ENCODE data around the gene RHOA. TPM values are rescaled to one million over a fixed set of nuclear protein-coding genes. Genes with fewer than 3 reads are reported as not detected.
"Not testable (repeated sequence)": the region's sequence is repeated elsewhere in the genome, so short reads cannot be mapped to it uniquely, and the experiment has no call there.

Gene RHOA
- total RNA-seq, 2 donors from 2014 or later = 530 to 640 TPM

DNA sequence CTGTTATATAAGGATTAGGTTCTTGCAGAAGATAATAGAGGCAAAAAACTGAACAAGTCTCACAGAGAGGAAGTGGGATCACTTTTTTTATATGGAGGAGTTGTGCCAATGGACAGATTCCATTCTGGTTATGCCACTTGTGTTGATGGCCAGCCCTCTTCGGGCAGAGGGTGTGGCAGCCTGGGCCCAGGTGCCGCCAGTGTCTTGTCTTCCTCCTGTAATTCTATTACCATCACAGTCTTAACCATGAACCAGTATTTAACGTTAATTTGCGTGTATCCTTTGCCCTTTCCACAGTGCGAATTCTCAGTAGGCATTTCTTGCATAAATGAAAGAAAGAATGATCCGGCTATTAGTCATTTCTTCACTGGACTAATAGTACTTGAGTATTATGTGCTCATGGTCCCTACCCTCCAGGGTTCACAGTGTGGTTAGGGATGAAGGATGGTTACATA lies 65.0 kb downstream of the RHOA start:
- intact Hi-C loops (cut with DNase I) = loop anchor here in 1 of 2 donors (10.0 kb wide), 1 partner anchor 98 kb away; no protein-coding TSS in a partner anchor
- DNase-seq (ENCODE audit: low spot score) = no peak

DNA sequence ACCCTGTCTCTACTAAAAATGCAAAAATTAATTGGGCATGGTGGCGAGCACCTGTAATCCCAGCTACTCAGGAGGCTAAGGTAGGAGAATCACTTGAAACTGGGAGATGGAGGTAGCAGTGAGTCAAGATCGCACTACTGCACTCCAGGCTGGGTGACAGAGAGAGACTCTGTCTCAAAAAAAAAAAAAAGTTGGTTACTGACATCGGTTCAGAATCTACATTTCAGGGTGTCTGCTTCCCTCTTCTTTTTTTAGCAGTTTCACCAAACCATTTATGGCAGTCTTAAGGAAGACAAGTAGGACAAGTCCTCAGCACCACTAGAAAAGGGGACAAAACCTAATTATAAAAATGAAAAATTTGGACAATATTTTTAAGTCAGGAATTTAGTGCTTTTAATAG lies 68.6 kb downstream of the RHOA start:
- intact Hi-C loops (cut with DNase I) = loop anchor here (5.0 to 10.0 kb wide), 2 partner anchors 102 to 104 kb away; no protein-coding TSS in a partner anchor
- no peak for DNase-seq (ENCODE audit: low spot score)

DNA sequence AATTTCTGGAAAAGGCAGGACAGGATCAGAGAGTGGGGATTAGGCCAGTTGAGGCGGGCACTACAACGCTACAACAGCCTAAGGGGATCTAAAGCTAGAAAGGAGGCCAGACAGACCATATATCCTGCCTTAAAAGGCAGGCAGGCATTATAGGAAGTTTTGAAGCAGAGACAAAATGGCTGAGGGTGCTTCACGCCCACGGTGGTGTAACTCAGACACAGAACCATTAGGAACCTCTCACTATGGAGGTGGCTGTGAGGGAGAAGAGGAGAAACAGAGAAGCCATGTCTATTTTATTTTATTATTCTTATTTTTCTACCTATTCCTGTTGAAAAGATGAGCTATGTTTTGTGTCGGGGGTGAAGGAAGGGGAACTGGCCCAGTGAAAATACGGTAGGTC lies 69.8 kb downstream of the RHOA start:
- intact Hi-C loops (cut with DNase I) = loop anchor here (5.0 to 10.0 kb wide), 2 partner anchors 103 to 105 kb away; no protein-coding TSS in a partner anchor
- DNase-seq (ENCODE audit: low spot score) = no peak

DNA sequence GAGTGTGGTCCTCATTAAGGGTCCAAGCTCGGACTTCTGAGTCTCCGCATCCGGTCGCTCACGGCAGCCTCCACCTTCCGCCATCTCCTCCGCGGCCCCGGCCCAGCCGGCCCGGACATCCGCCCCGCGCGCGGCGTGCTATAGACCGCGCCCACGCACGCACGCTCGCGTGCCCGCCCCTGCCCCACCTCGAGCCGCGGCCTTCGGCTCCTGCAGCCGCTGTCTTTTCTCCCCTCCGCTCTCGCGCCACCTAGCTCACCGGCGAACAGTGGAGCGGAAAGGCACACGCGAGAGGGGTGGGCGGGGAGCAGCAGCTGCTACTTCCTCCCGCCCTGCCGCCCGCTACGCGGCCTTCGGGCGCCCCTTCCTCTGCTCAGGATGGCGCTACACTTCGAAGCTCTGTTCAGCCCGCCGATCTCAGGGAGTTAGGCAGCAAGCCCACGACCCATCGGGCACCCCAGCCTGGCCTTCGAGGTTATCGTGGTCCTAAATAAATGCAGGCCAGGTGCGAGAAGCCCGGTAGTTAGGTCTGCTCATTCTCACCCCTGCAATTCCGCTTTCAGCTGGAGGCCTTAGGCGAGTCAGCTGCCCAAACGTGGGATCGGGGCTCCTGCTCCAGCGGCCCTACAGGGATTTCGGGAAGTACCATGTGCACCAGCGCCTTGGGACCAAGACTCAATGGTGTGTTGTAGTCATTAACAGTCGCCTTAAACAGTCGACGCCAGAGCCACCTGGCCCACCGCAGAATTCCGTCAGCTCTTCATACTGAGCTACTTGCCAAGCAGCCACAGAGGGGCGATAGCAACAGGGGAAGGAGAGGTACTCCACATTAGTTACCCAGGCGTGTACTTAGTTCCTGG lies 71.6 kb downstream of the RHOA start, which contains the start of gene USP4:
Gene USP4, minus strand, starts transcription at position 113 of the 860 bp plus-strand sequence. Its CDS starts 29 bp downstream, at position 84.
- DNase-seq (ENCODE audit: low spot score) = peak; percentile 97
- intact Hi-C loops (cut with DNase I) = loop anchor here (5.0 to 10.0 kb wide), 2 partner anchors 105 to 107 kb away; no protein-coding TSS in a partner anchor

DNA sequence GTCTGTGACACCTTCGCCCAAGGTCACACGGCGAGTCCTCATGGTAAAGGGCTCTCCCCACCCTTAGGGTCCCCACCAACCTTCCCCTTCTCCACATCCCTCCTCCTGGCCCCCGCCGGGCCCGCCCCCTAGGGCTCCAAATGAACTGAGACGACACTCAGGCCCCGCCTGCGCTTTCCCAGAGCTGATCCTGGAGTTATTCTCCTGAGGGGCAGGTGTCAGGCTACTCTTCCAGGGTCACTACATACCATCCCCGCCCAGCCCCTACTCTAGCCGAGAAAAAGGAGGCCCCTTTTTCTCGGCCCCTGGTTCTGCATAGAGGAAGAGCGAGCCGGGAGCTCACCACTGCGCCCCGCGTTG lies 72.2 kb downstream of the RHOA start:
- intact Hi-C loops (cut with DNase I) = no loop called here
- peak; percentile 83 for DNase-seq (ENCODE audit: low spot score)

DNA sequence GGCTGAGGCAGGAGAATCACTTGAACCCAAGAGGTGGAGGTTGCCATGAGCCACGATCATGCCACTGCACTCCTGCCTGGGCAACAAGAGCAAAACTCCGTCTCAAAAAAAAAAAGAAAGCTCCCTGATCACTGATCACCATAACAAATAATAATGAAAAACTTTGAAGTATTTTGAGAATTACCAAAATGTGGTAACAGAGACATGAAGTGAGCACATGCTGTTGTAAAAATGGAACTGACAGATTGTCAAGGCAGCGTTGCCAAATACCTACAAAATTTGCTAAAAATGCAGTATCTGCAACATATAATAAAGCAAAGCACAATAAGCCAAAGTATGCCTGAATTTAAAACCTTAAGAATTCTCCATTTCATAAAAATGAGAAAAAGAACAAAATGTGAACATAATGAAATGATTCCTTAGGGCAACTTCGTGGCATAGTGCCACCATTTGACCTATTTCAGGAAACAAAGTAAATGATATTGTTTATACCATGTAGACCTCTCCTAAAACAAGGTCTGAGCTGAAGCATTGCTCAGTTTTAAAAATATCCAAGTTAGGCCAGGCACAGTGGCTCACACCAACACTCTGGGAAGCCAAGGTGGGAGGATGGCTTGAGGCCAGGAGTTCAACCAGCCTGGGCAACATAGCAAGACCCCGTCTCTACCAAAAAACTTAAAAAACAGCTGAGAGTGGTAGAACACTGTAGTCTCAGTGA lies 77.7 kb downstream of the RHOA start:
- no peak for DNase-seq (ENCODE audit: low spot score)
- intact Hi-C loops (cut with DNase I) = no loop called here

DNA sequence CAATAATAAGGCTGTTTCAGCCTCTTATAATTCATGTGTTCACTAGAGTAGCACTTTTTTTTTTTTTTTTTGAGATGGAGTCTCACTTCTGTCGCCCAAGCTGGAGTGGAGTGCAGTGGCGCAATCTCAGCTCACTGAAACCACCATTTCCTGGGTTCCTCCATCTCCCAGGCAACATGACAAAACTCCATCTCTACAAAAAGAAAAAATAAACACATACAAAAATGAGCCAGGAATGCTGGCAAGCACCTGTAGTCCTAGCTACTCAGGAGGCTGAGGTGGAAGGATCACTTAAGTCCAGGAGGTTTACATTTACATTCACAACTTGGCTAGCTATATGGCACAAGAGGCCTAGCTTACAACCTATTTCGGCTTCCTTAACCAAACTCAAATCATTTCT lies 78.7 kb downstream of the RHOA start:
- no peak for DNase-seq (ENCODE audit: low spot score)

DNA sequence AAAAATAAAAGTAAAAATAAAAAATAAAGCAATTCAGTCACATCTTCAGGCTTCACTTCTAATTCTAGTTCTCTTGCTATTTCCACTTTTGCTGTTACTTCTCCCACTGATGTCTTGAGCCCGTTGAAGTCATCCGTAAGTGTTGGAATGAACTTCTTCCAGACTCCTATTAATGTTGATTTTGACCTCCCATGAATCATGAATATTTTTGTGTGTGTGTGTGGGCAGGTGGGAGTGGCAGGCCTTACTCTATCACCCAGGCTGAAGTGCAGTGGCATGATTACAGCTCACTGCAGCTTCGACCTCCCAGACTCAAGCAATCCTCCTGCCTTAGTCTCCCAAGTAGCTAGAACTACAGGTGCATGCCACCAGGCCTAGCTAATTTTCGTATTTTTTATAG lies 82.6 kb downstream of the RHOA start:
- intact Hi-C loops (cut with DNase I) = no loop called here

More for the DNA sequence above, 78.7 kb downstream of the RHOA start:
- intact Hi-C loops (cut with DNase I) = no loop called here

DNA sequence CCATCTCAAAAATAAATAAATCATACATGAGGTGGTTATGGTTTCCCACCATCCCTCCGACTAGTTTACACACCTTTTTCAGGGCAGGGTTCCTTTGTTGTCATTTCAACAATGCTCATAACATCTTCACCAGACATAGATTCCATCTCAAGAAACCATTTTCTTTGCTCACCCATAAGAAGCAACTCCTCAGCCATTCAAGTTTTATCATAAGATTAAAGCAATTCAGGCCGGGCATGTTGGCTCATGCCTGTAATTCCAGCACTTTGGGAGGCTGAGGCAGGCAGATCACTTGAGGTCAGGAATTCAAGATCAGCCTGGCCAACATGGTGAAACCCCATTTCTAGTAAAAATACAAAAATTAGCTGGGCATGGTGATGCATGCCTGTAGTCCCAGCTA lies 83.4 kb downstream of the RHOA start:
- intact Hi-C loops (cut with DNase I); DNase-seq (ENCODE audit: low spot score): not testable (repeated sequence)

More for the DNA sequence above, 82.6 kb downstream of the RHOA start:
- DNase-seq (ENCODE audit: low spot score) = no peak

DNA sequence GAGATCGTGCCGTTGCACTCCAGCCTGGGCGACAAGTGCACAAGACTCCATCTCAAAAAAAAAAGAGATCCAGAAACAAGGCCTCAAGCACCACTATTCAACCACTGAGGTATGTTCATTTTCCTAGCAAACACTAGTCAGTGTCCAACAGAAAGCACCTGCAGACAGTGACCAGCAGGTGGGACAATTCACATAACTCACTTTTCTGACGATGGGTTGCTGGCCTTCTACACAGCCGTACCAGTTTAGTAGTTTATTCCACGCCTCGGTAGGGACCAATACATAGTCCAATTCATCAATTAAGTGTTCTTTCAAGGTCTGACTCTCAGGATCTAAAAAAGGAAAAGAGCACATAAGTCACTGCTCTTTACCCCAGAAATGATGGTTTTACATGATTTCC lies 84.3 kb downstream of the RHOA start:
- DNase-seq (ENCODE audit: low spot score) = no peak
- intact Hi-C loops (cut with DNase I) = no loop called here

DNA sequence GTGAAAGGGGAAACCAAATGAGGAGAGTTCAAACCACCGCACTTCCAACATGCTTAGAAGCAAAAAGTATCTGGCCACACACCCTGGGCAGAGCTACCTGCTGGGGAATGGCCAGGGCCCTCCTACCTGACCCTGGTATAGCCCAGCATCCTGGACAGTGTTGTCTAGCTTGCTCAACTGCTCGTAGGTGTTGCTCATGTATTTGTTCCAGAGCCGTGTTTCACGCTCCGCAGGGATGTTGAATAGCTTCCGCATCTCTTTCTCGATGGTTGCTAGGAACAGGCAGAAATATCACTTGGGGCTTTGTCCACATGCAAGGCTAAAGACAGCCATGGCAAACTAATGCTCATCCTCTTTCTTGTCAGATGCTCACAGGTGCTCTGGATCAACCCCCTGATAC lies 87.0 kb downstream of the RHOA start:
- intact Hi-C loops (cut with DNase I) = no loop called here
- peak; percentile 16 for DNase-seq (ENCODE audit: low spot score)

DNA sequence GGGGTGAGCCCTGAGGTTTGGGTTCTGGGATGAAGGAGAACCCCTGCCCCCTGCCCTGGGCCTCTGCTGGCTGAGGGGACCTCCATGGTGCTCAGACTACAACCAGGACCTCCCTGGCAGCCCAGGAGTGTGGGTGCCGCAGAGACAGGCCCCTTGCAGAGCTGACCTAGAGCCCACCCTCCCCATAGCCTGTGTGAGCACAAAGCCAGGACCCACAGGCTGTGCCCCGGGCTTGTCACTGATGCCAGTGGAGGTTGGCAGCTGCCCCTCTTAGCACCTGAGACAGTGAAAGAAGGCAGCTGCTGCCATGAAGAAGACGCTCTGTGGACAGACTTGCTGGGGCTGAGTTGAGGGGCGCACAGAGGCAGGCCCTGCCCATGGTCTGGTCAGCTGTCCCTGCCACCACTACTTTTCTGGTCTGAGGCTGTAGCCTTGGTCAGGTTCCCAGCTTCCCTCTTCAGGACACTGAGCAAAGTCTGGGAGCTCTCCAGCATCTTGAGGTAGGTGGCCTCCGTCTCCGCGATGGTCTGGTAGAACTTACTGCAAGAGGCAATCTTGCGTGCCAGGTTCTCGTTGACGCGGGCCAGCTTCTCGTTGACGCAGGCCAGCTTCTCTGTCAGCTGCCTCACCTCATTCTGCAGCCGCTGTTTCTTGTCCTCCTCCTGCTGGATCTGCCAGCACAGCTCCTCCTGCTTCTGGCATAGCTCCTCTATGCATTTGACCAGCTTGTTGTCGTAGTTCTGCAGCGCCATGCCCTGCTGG lies 94.9 kb downstream of the RHOA start:
- peak; percentile 58 for DNase-seq (ENCODE audit: low spot score)
- intact Hi-C loops (cut with DNase I) = no loop called here

DNA sequence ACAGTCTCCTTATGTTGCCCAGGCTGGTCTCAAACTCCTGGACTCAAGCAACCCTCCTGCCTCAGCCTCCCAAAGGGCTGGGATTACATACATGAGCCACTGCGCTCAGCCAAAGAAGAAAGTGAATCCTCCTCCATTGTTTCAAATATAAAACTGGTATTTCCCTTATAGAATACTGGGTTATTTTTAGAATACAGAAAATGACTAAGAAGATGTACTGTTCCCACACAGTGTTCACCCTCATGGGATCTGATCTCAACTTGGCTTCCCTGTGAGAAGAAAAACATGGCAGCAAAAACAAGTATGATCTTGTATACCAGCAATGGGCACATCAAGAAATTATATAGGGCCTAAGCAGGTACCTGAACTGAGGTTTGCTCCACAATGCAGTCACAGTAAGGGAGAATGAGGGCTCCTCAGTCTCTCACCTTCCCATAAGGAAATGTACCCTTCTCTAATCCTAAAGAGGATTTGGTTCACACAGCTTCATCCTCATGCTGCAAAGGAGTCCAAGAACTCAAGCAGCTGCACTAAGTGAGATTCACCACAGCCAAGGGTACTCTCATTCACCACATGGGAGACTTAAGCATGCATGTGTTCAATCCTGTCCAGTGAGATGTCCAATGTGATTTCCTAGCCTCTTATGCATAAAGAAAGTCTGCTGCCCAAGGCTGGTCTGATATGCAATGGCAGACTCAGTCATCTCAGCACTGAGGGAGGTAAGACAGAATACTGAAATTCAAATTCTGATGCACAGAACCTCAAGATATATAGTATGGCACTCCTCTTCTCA lies 97.7 kb downstream of the RHOA start:
- intact Hi-C loops (cut with DNase I) = no loop called here

DNA sequence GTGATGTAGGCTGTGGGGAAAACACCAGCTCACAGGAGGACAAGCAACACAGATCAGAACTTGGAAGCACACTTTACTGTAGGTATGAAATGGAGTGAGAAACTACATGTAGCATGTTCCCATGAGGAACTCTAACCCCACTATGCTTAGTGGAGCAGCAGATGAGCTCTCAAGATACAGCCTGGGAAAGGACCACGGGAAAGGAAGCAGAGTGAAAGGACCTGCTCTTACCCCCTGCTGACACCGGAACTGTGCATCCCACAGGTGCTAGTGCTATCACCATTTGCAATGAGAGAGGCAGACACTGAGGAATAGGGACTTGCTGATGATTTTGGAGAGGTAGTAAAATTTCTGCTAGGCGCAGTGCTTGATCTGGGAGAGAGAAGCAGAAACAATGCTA lies 100.5 kb downstream of the RHOA start:
- intact Hi-C loops (cut with DNase I) = no loop called here
- no peak for DNase-seq (ENCODE audit: low spot score)

More for the DNA sequence above, 97.7 kb downstream of the RHOA start:
- DNase-seq (ENCODE audit: low spot score) = no peak

DNA sequence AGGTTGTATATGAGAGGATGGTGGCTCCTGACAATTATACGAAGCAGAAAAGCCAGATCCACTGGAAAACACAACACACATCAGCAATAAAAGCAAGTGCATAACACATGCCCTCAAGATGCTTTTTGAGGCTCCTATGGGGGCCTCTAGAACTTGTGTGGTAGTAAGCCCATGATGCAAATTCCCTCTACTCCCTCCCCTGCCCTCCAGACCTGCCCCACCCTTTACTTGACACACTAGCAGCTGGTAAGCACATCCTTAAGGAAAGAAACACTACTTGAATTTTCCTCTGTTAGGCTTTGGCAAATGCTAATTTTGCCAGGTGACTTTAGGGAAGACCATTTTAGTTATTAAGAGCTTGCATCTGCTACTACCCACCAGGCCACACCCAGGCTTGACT lies 101.1 kb downstream of the RHOA start:
- no peak for DNase-seq (ENCODE audit: low spot score)
- intact Hi-C loops (cut with DNase I) = no loop called here

Measured in posterior vena cava (tissue), 2 donors.